GM21367 (cell line): Measurements from ENCODE around the gene KIAA1217.

Experiments used
- ATAC-seq: cut with Tn5 transposase; IDR thresholded peaks from one replicate; pipeline ENCODE4 v1.9.1; 2021; ENCODE audit not compliant: unreplicated experiment

The KIAA1217 gene

DNA sequence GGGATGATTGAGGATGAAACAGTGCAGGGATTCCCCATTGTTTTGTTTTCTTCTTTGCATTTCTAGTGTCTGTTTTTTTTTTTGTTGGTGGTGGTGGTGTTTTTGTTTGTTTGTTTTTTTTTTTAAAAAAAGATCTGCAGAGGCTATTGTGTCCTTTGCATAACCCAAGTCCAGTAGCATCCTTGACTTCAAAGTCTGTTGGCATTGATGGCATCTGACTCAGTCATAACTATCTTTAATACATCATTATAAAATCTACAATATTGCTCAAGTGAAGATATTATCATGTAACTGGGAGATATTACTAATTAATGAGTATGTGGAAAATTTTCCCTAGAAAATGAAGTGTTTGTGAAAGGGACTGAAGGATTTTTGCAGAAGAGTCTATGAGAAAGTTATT is 70.2 kb downstream of the KIAA1217 start:
- ATAC-seq = no peak

DNA sequence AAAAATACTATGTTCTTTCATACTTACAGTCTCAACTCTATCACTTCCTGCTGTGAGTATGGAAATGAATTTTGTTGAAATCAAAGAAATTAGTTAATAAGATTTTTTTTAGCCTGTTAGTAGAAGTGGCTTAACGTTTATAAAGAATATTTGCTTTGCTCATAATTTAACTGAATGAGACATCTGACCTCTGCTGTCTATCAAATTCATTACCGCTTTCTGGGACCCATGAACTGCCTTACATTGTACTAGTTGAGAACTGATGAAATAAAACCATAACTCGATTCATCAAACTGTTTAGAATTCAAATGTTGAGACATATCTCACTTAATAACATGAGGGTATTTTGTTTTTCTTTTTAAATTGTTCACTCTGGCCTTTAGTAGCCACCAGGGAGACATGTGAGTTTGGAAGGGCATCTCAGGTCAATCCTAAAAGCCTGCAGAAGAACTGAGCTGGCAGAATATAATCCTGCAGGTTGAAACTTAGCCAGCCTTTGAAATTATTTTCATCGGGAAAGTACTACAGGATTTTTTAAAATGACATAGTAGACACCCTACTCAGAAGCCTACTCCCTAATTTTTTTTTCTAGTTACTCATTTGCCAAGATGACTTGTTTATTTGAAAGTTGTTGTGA is 78.7 kb downstream of the KIAA1217 start:
- no peak for ATAC-seq

DNA sequence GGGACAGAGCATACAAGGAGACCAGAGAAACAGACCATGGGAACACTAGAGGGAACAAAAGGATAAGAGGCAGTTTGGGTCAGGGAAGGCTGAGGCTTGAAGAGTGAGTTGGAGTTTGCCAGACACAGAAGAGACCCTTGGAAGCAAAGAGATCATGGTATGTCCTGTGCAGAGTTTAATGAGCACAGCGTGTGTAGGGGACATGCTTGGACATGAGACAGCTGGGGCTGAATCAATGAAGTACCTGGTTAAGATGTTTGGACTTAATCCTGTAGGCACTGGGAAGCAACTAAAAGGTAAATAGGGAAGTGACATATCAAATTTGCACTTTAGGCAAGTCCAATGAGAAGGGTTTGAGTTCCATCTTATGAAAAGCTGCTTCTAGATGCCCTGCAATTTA is 79.6 kb downstream of the KIAA1217 start:
- no peak for ATAC-seq

DNA sequence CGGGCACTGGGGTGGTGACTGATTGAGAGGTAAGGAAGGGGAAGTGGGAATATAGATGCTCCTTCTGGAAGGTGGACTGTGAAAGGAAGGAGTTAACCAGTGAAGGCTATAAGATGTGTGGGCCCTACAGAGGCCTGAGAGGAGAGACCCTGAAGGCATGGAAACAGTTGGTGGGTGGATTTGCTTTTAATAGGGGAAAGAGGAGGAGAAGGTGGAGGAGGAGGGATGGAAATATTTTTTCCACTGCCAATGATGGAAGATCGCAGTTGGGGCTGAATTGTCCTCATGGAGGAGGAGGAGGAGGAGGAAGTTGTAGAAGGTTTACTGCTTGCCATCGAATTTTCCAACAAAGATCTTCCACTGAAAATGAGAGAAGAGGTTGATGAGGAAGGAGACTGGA is 80.3 kb downstream of the KIAA1217 start:
- ATAC-seq = no peak

DNA sequence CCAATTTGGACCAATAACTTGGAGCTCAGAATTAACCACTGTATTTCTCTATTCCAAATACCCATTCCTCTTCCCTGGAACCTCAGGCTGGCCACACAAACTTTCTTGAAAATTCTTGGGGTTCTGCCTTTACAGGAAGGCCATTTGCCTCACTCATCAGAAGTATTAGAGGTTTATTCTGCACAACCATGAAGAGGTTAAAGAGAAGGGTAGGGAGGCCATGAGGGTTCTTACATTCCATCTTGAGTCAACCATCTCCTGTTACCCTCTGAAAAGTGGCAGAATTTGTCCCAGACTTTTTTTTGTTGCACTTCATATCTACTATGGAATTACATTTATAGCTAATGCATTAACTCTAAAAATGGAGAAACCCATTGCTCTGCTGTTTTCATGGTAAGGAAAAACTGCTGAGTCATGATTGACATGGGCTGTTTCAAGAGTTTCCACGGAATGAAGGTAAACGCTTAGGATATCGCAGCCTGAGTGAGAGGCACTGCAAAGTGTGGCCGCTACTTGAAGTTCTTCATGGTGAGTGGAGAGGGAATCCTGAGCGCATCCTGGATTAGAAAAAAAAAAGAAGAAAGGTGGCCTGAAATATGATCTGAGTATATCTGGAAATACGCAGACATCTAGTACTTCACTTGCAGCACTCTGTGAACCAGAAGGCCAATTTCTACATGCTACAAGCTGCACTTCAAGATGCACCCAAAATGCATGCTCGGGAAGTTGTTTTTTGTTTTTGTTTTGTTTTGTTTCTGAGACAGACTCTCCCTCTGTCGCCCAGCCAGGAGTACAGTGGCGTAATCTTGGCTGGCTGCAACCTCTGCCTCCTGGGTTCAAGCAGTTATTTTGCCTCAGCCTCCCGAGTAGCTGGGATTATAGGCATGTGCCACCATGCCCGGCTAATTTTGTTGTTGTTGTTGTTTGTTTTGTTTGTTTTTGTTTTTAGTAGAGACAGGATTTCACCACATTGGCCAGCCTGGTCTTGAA is 83.7 kb downstream of the KIAA1217 start:
- no peak for ATAC-seq

DNA sequence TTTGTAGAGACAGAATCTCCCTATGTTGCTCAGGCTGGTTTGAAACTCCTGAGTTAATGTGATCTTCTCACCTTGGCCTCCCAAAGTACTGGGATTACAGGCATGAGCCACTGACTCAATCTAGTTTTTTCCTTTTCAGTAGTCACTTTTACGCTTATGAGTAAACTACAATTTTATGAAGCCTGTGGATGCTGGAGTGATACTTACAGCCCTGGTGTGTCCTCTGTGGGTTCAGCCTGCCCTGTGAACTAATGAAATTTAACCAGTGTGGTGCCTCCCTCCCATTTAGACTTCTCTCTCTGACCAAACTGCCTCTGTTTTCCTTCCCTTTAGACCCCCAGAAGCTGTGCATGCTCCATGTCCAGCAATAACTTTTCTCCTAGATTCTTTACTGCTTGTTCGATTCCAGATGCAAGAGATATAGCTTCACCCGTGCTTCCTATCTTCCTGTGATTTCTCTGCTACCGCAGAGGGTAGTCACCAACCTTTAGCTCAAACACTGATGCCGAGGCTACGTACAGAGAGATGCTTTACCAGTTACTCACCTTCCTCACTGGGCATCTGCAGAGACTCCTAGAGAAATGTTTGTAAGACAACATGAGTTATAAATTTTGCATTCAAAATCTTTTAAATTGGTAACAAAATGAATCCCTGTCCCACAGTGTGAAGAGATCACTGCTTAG is 90.8 kb downstream of the KIAA1217 start:
- ATAC-seq = no peak

DNA sequence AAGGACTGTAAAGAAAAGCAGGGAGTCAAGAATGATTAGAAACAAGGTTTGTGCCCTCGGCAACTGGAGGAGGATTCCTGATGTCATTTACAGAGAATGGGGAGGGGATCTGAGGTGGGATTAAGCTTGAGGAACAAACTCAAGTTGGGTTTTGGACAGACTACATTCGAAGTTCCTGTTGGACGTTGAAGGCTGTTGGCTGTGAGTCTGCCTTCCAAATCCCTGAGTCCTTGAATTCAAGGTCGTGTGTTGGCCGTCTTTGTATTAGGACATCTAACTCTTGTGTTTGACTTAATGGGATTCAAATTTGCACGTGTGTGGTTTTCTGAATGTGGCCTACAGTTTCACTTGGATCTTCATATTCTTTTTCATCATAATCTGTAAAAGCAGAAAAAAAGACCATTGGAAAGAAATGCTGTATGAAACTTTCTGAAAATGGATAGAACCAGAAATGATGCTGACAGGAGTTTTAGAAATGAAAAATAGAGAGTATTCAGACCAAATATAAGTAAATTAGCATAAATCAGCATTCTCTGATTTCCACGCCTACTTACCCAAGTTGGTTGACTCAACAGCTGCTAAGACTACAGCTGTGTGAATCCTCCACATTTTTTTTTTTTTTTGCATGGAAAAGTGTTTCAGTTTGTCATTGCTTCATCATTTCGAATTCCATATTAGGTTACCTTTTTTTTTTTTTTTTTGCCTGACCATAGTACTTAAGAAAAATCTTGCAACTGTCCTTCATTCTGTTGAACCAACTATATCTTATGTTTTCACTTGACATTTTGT is 94.8 kb downstream of the KIAA1217 start:
- ATAC-seq = no peak

DNA sequence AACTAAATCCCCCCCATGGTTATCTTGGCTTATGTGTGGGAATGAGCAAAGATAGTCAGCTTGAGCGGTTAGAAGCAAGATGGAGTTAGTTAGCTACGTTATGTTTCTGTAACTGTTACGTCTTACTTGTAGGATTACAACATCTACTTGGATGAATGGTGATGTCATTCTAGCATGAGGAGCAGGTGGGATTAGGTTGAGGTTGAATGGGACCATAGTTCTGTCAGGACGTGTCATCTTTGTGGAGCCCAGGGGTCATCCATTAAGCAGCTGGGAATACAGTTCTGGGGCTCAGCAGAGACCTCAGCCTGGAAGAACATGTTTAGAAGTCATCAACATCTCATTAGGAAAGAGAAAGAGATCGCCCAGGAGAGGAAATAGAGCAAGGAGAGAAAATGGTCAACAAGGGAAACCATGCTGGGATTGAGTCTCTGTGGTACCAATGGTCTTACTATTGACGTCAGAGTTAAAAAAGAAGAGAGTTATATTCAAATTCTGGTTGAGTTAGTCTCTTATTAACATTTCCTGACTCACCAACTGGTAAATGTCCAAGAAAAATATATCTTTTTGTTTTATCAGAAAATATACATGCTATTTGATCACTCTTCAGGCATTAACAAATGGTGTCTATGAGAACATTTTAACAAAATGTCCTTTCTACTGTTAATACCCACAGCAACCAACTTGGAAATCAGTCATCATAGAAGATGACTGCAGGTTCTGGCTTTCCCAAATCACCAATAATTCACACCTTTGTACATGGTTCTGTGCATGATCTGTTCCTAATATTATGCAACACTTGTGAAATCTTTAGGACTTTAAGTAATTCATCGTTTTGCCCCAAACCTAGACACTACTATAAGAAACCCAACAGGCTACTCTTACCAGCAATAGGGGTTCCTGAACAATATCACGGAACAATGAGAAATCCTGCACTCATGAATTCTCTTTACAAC is 96.9 kb downstream of the KIAA1217 start:
- ATAC-seq = no peak

DNA sequence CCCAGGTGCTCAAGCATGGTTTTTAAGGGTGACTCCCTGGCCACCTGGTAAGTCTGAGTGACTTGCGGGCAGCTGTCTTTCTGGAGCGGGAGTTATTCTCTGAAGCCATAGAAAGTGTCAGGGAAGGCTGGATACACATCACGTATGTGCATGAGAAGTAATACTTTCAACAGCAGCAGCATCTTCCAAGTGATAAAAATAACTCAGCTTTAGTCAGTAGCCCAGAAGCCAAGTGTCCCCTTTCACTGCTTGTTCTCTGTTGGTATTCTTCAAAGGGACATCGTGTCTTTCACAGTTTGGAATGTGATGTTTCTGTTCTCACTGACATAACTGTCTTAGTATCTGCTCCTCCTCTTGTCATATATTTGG is 97.6 kb downstream of the KIAA1217 start:
- no peak for ATAC-seq

DNA sequence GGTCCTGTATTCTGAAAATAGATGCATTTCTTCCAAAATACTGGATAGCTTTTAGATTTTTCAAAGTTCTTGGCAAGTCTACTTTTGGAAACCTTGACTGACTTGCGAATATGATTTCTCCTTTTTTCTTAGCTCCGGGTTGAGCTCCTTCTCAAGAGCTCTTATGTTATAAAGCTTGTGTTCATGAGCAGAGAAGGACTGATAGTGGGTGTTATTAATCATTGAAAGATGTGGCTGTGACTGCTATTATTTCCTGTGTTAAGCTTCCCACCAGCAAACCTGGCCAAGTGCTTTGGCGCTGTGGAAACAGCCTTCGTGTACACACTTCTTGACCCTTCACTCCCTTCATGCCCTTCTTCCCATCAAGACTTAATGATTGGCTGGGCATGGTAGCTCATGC is 98.2 kb downstream of the KIAA1217 start:
- no peak for ATAC-seq

DNA sequence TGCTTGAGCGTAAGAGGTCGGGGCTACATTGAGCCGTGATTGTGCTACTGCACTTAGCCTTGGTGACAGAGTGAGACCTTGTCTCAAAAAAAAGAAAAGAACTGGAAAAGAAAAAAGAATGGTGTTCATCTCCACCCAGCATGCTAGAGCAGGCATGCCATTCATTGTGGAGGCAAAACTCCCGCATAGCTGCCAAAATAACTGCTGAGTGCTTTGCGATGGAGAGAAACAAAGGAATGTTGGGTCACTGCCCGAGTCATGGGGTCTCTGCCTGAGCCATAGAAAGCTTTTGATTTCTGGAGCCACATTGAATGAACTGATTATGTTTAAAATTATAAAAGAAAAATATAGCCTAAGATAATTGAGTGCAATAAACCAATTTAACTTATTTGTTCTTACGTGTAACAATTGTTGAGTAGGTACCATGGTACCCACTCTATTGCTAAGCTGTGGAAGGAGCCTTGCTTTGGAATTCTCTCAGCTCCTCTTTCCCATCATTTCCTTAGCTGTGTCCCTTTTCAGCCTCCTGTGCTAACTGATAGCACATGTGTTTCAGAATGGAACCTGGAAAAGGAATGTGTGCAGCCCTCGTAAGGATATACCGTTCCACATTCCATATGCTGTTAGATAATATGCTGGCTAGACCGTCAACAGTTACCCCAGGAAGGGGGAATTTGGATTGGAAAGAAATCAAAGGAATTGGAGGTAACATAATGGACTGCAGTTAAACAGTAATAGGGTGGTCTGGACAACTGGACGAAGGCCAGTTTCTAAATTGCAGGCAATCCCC is 99.0 kb downstream of the KIAA1217 start:
- ATAC-seq = no peak

DNA sequence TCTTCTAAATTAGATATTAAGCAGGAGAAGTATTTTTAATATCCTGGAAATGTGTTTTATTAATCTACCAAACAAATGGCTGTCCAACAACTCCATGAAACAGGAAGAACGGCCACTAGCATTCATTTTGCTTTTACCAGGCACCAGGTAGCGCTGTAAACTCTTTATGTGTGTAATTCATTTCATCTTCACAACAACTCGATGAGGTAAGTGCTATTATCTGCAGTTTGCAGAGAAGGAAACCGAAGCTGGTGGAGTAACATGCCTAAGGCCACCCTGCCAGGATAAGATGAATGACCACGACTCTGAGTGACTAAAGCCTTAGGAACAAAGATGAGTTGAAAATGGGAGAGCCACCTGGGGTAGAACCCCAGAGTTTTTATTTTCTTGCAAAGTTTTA is 101.2 kb downstream of the KIAA1217 start:
- ATAC-seq = no peak

DNA sequence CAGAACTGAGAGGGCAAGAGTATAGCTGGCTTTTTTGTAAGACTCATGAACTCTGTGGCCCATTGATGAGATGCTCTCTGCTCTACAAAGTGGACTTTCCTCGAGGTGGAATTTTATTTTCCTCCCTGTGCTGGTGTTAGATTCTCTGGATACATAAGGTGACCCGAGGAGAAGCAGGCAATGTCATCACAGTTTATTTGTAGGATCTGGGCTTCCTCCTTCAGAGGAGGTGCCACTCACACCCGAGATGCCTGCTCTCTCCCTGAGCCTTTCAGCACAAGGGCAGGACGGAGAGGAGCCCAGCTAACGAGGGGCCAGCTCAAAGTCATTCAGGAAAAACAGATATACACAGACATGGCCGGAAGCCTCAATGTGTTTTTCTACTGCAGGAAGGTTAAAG is 103.0 kb downstream of the KIAA1217 start:
- no peak for ATAC-seq

DNA sequence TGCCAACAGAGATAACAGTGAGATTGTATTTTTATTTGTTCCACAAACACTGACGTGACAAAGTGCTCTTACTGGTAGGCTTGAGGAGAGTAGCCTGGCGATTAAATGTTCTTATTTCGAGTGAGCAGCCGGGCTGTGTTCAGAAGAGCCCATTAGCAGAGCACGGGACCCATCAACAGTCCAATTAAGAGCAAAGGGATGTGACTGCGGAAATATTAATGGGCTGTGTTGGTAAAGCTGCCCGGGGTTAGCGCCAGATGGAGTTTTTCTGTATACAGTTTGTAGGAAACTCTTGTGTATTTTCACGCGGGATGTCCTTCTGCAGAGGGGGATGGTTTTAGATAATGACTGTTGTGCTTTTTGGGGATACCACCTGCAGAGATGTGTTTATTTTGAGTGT is 104.3 kb downstream of the KIAA1217 start:
- ATAC-seq = no peak

DNA sequence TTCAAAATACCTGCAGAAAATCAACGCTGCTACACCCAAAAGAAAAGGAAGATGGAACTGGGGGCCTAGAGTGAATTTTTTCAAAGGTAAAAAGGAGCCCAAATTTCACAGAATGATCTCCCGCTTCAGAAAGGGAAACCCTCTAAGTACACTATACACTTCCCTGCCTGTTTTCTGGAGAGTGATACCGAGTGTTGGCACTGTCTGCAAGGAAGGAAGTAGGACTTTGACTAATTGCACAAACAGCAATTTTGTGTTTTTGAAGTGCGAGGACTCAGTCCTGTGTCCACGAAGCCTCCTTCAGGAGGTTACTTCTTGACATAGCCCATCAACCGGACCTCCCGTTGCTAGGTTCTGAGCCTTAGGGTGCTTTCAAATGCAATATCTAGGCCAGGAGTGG is 106.3 kb downstream of the KIAA1217 start:
- no peak for ATAC-seq

DNA sequence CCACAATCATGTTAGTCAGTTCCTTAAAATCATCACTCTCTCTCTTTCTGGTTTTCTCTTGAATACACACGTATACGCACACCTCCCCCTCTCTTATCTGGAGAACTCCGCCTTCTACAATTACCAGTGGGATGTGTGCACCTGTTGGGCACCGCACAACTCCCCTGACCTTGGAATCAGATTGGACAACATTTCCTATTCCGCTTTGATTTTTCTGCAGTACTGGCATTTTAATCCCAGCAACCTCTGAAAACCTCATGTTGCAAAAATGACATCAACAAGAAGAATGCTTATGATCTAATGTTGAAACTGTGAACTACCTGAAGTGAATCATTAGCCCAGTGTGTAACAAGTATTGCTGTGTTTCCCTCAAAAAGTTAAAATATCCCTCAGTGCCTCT is 109.6 kb downstream of the KIAA1217 start:
- ATAC-seq = no peak

DNA sequence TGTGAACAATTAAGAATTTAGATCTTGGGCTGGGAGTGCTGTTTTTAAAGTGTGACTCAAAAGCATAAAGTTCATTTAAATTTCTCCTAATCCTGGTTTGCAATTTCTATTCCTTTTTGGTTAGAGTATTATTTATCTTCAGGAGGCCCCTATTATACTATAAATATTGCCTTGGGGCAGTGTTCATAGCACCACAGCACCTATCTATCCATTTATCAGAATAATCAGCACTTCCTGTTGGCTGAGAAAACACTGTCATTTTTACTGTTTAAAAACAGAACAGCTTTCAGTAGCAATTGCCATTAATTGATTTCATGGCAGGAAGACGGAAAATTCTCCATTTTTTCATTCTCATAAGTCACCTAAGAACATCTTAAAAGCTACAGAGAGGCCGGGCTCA is 111.4 kb downstream of the KIAA1217 start:
- no peak for ATAC-seq

DNA sequence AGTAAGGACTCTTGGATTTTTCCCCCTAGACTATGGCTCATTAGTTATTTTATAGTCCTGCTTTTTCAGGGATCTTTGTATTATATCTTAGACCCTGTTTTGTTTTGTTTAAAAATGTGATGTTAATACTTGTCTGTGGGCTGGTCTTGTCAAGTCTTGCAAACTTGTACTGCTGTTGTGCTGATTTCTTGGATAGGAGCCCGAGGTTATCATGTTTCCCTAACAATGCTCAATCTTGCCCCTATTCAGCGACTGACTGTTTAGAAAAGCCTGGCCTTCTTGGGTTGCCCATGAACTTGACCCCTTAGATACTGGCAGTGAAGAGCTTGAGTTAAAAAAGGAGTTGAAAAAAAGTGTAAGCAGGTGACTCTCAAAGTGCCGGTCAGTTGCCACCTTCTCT is 115.7 kb downstream of the KIAA1217 start:
- ATAC-seq = no peak

DNA sequence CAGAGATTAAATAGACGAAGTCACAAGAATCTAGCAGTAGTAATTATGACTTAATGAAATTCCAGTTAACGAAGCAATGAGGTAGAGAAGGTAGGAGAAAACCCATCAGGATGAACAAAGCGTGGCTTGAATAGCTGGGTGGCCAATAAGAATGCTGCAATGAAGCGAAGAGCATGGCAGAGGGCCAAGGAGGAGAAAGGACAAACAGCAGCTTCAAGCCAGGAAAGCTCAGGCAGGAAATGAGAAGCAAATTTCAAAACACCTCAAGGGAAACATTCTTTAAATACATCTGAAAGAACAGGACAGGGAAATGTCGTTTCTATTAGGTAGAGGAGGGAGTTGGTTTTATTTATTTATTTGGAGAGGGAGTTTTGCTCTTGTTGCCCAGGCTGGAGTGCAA is 122.5 kb downstream of the KIAA1217 start:
- ATAC-seq = no peak
